Bronchial epithelial cell (primary cell): ENCODE data around the gene NRP2. TPM values are rescaled to one million over a fixed set of nuclear protein-coding genes. Genes with fewer than 3 reads are reported as not detected.

Experiments
- DNase-seq: peaks from one replicate; pipeline ENCODE4 v3.0.0-alpha.2; 2010; ENCODE audit warnings: low read depth
- FAIRE-seq: peaks from 2 replicates; lab custom pipeline; 2011; peaks lifted over from hg19 to GRCh38; lab: Jason Lieb, UNC
- H3K27me3 ChIP-seq: 2 replicates; pipeline ENCODE4 v1.5.1; 2011; ENCODE audit warnings: low read length; ENCODE audit not compliant: control insufficient read depth, insufficient read depth
- H3K36me3 ChIP-seq: 2 replicates; pipeline ENCODE4 v1.5.1; 2011; ENCODE audit warnings: low read length; ENCODE audit not compliant: control insufficient read depth, insufficient read depth
- H3K4me3 ChIP-seq: 2 replicates; pipeline ENCODE4 v1.5.1; 2011; ENCODE audit warnings: mild to moderate bottlenecking, low read depth, low read length, control low read depth
- CTCF ChIP-seq: IDR thresholded peaks from 2 replicates; pipeline ENCODE4 v1.5.1; 2011; ENCODE audit warnings: mild to moderate bottlenecking, moderate library complexity, low read length, control low read depth, inconsistent platforms; ENCODE audit not compliant: insufficient read depth, severe bottlenecking
- total RNA-seq: library from RNA; depleted of rRNA; stranded (reverse); fragments of >200 nt; gene quantifications from 2 replicates; pipeline ENCODE4 v1.2.1, GENCODE V29; 2014

The NRP2 gene
- total RNA-seq, 1 donor from 2014 or later: 21.3 TPM

- Histone ChIP-seq H3K27me3 (no peaks in the 10 kb centered on the region), H3K4me3 (no peak overlapping the region), H3K36me3 (no peaks in the 10 kb centered on the region)
- no peak for DNase-seq
- TF ChIP-seq CTCF: no peak
- FAIRE-seq: no peak
These were observed 75.0 kb downstream of the NRP2 start for GRCh38 chr2:205757271-205757670.

GRCh38 chr2:205758051-205758450 is 75.8 kb downstream of the NRP2 start:
- Histone ChIP-seq H3K36me3 (no peaks in the 10 kb centered on the region), H3K27me3 (no peaks in the 10 kb centered on the region), H3K4me3 (no peak overlapping the region)
- peak; percentile 40 for DNase-seq
- FAIRE-seq: peak; percentile 77
- no peak for TF ChIP-seq CTCF

- DNase-seq: no peak
- Histone ChIP-seq H3K27me3 (no peaks in the 10 kb centered on the region), H3K36me3 (no peaks in the 10 kb centered on the region), H3K4me3 (no peak overlapping the region)
- FAIRE-seq: no peak
- no peak for TF ChIP-seq CTCF
These were observed 76.2 kb downstream of the NRP2 start for GRCh38 chr2:205758500-205758899.

- Histone ChIP-seq H3K4me3 (no peak overlapping the region), H3K36me3 (no peaks in the 10 kb centered on the region), H3K27me3 (no peaks in the 10 kb centered on the region)
- DNase-seq (no peak), FAIRE-seq (no peak)
- TF ChIP-seq CTCF: no peak
These were observed 77.0 kb downstream of the NRP2 start for GRCh38 chr2:205759257-205759656.

GRCh38 chr2:205759732-205760131 is 77.4 kb downstream of the NRP2 start:
- H3K36me3 ChIP-seq: no peaks in the 10 kb centered on the region
- FAIRE-seq (no peak), DNase-seq (no peak)
- no peaks in the 10 kb centered on the region for H3K27me3 ChIP-seq
- TF ChIP-seq CTCF: no peak
- no peak overlapping the region for H3K4me3 ChIP-seq

- TF ChIP-seq CTCF: no peak
- Histone ChIP-seq H3K27me3 (no peaks in the 10 kb centered on the region), H3K4me3 (no peak overlapping the region), H3K36me3 (no peaks in the 10 kb centered on the region)
- DNase-seq (no peak), FAIRE-seq (no peak)
These were observed 77.9 kb downstream of the NRP2 start for GRCh38 chr2:205760157-205760556.
